NCI-H345 treated with DMSO at 0.1 percent for 48 hours (cell line): ENCODE measurements around the gene SULT1A2.
"Not testable (repeated sequence)": the region's sequence is repeated elsewhere in the genome, so short reads cannot be mapped to it uniquely, and the experiment has no call there.

Source experiments
- DNase-seq: peaks from one replicate; lab custom pipeline; 2025; ENCODE audit not compliant: unreplicated experiment; lab: John Stamatoyannopoulos, UW

SULT1A2 gene

DNA sequence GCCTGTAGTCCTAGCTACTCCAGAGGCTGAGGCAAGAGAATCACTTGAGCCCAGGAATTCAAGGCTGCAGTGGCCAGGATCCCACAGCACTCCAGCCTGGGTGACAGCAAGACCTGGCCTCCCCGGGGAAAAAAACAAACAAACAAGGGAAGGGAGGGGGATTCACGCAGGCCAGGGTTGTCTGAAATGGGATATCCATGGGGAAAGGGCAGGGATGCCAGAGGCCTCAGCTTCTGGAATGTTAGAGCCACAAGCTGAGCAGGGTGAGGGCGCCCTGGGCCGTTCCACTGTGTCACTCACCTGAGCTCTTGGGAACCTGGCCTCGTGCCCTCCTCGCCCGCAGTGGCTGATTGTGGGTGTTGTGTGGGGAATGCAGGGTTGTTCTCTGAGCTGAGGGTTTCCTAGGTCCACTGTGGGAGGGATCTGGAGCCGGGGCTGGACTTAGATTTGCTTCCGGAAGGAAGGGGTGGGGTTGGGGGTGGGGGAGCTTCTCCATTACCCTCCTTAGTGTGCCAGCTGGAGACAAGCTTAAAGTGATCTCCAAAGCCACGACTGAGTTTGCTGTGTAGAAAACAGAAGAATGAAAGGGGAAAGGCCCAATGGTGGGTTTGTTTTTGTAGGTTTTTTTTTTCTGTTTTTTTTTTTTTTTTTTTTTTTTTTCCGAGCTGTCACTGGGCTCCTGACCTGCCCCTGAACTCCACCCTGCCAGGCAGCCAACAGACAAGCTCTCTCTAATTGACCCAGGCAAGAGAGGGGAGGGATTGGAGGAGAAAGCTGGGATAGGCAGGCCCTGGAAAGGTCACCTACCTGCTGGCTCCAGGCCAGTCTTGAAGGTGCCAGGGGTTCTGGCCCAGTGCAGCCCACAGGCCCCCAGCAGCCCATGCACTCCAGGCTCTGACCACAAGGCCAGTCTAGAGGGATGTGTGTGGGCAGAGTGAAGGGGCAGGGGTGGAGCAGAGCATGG is 13.1 kb upstream of the SULT1A2 start, which contains the start of gene SULT1A1:
Gene SULT1A1 (minus strand): TSS at position 414 of the 964 bp plus-strand sequence. CDS start 1,189 bp downstream, outside the sequence.
- DNase-seq, result no peak

DNA sequence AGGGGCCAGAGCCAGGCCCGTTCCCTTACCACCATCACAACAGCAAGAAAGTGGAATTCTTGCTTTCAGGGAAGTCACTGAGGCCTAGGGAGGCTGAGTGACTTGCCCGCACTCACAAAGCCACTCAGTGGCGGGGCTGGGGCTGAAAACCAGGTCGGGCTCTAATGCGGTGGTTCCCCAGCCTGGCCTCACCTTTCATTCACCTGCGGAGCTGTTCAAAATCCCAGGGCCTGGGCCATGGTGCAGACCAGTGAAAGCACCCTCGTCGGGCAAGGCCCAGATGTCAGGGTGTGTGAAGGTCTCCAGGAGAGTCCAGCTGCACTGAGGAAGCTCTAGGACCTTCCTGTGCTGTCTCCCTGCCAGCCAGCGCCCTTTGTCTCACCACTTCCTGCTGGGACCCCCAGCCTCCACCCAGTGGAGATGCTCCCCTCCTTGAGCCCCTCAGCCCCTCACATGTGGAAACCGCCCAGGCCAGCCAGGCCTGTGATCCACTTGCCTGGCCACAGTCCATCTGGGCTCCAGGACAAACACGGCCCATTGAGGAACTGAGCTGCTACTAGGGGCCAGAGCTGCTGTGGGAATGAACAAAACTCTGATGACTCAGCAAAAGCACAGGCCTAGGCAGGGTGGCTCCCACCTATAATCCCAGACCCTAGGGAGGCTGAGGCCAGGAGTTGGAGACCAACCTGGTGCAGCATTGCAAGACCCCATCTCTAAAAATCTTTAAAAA is 12.2 kb upstream of the SULT1A2 start:
- not testable (repeated sequence) for DNase-seq

DNA sequence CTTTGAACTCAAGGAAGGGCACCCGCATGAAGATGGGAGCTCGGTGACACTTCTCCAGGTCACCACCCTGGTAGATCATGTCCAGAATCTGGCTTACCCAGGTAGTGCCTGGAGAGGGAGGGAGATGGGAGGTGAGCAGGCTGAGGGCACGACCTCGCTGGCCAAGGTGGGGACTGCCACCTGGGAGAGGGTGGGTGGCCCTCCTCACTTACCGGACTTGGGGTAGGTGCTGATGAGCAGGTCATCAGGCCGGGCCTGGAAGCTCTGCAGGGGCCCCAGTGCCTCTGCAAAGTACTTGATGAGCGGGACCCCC is 11.6 kb upstream of the SULT1A2 start:
- DNase-seq, result not testable (repeated sequence)

DNA sequence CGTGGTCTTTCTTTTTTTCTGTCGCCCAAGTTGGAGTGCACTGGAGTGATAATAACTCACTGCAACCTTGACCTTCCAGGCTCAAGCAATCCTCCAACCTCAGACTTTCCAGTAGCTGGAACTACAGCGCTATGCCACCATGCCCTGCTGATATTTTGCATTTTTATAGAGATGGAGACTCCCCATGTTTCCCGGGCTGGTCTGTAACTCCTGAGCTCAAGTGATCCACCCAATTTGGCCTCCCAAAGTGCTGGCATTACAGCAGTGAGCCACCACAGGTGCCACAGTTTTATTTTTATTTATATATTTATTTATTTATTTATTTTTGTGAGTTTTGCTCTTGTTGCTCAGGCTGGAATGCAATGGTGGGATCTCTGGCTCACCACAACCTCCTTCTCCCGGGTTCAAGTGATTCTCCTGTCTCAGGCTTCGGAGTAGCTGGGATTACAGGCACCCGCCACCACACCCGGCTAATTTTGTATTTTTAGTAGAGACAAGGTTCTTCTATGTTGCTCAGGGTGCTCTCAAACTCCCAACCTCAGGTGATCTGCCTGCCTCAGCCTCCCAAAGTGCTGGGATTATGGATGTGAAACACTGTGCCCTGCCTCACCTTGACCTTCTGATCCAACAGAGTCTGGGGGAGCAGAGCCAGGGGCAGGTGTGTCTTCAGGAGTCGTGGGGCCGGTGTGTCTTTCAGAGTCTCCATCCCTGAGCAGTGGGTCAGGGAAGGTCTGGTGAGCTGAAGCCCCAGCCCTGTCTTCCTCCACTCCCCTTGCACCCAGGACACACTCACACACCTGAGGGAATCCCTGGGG is 11.0 kb upstream of the SULT1A2 start:
- DNase-seq, result not testable (repeated sequence)

DNA sequence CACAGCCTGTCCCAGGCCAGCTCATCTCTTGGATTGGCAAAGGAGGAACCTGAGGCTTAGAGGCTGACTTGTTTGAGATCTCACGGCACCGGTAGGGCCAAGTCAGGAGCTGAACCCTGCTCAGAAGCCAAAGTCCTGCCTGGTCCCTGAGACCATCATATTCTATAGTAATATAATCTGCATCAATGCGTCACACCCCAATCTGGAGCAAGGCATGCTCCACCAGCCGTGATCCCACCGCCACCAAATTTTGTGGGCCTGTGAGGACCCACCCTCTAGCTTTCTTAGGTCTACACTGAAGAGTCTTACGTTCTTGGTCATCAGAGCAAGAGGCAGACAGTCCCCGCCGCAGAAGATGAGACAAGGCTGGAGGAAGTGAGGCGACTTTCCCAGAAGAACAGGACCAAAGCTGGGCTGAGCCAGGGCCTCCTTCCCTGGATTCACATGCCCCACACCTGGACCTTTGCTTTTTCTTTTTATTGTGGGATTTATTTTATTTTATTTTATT is 10.3 kb upstream of the SULT1A2 start:
- no peak for DNase-seq

DNA sequence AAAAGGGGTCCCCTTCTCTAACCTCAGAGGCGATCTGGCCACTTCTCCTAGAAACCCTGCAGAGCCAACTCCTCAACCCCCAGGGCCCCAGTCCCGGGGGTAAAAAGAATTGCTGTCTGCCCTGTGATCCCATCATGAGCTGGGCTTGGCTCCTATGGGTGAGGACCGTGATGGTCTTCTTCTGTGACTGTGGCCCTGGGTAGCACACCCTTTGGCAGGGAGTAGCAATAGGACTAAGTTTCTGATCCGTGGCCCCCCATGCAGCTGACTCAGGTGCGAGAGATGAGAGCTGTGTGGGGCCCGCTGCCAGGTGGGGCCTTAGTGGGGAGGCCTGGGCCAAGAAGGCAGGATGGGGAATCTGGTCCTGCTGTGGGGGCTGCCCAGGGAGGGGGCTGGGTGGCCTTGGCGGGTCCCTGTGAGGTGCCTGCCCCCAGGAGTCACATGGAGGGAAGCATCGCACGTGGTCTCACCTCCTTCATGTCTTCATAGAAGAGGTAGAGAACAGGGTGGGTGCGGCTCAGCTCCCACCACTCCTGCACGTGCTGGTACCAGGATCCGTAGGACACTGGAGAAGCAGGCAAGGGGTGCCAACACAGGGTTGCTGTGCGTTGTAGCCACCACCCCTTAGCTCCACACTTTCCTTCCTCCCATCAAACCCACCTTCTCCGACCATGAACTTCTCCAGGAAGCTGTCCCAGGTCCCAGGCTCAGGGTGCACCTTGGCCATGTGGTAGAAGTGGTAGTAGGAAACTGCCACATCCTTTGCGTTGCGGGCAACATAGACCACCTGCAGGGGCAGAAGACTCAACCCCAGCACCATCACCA is 9.7 kb upstream of the SULT1A2 start:
- no peak for DNase-seq

DNA sequence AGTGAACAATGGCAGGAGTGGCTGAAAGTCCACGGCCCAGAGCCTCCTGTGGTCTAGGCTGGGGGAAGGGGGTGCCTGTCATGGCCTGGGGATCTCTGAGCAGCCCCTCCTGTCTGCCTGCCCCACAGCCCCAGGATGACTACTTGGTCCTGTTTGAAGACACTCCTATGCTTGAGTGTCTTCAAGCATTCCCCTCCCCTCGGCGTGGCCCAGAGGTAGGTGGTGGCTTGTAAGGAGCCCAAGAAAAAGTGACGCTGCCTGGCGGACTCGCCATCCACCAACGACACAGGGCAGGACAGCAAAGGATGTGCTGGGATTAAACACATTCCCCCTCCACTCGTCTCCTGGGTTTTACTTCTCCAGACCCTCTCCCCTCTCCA is 7.3 kb upstream of the SULT1A2 start:
- no peak for DNase-seq

- DNase-seq, result no peak
Measured at GRCh38 chr16:28603381-28604185, 6.7 kb upstream of the SULT1A2 start.

- DNase-seq, result no peak
Measured at GRCh38 chr16:28602529-28602928, 5.7 kb upstream of the SULT1A2 start.

DNA sequence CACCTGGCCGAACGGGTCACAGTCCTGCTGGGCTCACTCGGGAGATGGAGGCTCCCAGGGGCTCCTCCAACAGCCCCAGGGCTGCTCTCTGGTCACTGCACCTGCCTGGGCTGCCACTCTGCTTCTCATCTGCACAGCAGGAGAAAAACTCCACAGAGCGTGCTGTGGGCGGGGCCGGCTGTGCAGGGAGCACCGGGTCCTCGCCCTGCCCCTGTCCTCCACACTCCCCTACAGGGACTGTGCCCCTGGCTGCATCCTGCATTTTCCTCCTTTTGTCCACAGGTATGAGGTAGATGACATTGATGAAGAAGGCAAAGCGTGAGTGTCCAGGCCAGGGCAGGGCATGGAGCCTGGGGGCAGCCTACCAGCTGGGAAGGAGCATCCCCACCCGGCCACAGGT is 5.2 kb upstream of the SULT1A2 start:
- DNase-seq, result not testable (repeated sequence)

GRCh38 chr16:28601589-28601988 is 4.7 kb upstream of the SULT1A2 start:
- not testable (repeated sequence) for DNase-seq

DNA sequence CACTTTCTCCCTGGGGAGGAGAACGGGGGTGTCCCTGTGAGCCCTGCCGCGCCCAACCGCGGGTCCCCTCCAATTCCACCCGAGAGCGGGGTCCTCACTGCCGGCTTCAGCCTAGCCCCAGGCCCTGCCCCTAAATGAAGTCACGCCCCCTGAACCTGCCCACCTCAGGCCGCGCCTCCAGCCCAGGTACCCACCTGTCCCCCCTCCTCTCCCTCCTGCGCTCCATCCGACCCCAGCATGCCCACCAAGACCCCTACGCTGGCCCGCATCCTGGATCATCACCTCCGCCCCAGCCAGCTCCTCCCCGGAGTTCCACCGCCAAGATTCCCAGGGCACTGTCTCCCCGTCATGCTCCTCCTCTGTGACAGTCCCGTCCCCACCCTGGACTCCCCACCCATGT is 4.1 kb upstream of the SULT1A2 start:
- not testable (repeated sequence) for DNase-seq

DNA sequence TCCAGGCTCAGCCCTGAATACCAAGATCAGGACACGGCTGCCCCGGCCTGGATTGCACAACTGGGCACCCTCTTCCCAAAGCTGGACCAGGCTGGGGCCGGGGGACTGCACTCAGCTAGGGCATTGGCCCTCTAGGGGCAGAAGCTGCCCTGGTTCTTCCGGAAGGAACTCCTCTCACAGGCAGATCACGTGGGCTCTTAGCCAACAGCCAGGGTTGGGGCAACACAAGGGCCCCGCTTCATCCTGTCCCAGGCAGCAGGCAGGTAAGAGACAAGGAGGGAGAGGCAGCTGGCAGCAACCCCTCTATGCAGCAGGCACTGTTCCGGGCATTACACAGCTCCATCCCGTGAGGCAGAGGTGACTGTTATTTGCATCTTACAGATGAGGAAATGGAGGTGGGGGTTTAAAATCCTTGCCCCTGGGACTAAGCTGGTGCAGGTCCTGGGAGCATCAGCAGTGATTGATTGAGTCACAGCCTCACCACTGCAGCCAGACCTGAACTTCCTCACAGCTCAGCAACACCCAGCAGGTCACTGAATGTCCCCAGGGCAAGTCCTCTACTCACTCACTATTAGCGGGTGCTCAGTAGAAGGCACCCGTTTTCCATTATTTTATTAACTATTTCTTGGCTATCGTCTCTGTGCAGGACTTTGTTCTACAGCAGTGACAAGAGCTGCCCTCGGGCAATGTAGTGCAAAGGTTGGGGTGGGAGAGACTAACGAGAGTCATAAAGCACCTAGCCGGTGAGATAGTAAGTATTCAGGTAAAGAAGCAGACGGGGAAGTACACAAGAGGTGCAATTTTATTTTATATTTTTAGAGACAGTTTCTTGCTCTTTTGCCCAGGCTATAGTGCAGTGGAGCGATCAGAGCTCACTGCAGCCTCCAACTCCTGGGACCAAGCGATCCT is 2.8 kb upstream of the SULT1A2 start:
- not testable (repeated sequence) for DNase-seq

- no peak for DNase-seq
Measured at GRCh38 chr16:28597692-28598261, 927 bp upstream of the SULT1A2 start.

GRCh38 chr16:28596115-28596630 is 677 bp downstream of the SULT1A2 start:
- no peak for DNase-seq

GRCh38 chr16:28595451-28595850 is 1.4 kb downstream of the SULT1A2 start:
- not testable (repeated sequence) for DNase-seq

GRCh38 chr16:28592979-28593553 is 3.8 kb downstream of the SULT1A2 start:
- DNase-seq, result no peak
